HG03045 (cell line): Measurements from ENCODE around the gene JAK1.
"Not testable (repeated sequence)": the region's sequence is repeated elsewhere in the genome, so short reads cannot be mapped to it uniquely, and the experiment has no call there.

Source experiments
- ATAC-seq: cut with Tn5 transposase; IDR thresholded peaks from one replicate; pipeline ENCODE4 v1.9.1; 2021; ENCODE audit warnings: mild to moderate bottlenecking, moderate library complexity; ENCODE audit not compliant: unreplicated experiment

Gene JAK1

GRCh38 chr1:64844175-64844574 lies 122.2 kb downstream of the JAK1 start:
- no peak for ATAC-seq

GRCh38 chr1:64843675-64844074 lies 122.7 kb downstream of the JAK1 start:
- ATAC-seq = no peak

- ATAC-seq = no peak
Observed at GRCh38 chr1:64842224-64842623, 124.1 kb downstream of the JAK1 start.

GRCh38 chr1:64841330-64842065 lies 124.9 kb downstream of the JAK1 start:
- ATAC-seq = no peak

- ATAC-seq = no peak
Observed at GRCh38 chr1:64839732-64840405, 126.5 kb downstream of the JAK1 start.

- ATAC-seq = no peak
Observed at GRCh38 chr1:64839261-64839660, 127.1 kb downstream of the JAK1 start.

GRCh38 chr1:64838486-64838885 lies 127.9 kb downstream of the JAK1 start:
- no peak for ATAC-seq

- no peak for ATAC-seq
Observed at GRCh38 chr1:64836802-64837201, 129.5 kb downstream of the JAK1 start.

- ATAC-seq = no peak
Observed at GRCh38 chr1:64834734-64835133, 131.6 kb downstream of the JAK1 start.

GRCh38 chr1:64830030-64830651 lies 136.2 kb downstream of the JAK1 start:
- ATAC-seq = no peak

- ATAC-seq = no peak
Observed at GRCh38 chr1:64829411-64830029, 136.8 kb downstream of the JAK1 start.

GRCh38 chr1:64828829-64829228 lies 137.5 kb downstream of the JAK1 start:
- ATAC-seq = no peak

- ATAC-seq = no peak
Observed at GRCh38 chr1:64826991-64827390, 139.4 kb downstream of the JAK1 start.

GRCh38 chr1:64823691-64824476 lies 142.5 kb downstream of the JAK1 start:
- no peak for ATAC-seq

GRCh38 chr1:64822621-64823020 lies 143.7 kb downstream of the JAK1 start:
- no peak for ATAC-seq

- ATAC-seq = not testable (repeated sequence)
Observed at GRCh38 chr1:64820572-64820971, 145.8 kb downstream of the JAK1 start.

GRCh38 chr1:64817364-64817763 lies 149.0 kb downstream of the JAK1 start:
- ATAC-seq = not testable (repeated sequence)

- no peak for ATAC-seq
Observed at GRCh38 chr1:64814427-64814826, 151.9 kb downstream of the JAK1 start.

GRCh38 chr1:64811131-64811530 lies 155.2 kb downstream of the JAK1 start:
- no peak for ATAC-seq

- no peak for ATAC-seq
Observed at GRCh38 chr1:64810001-64810400, 156.3 kb downstream of the JAK1 start.

GRCh38 chr1:64809309-64809708 lies 157.0 kb downstream of the JAK1 start:
- no peak for ATAC-seq
